Brain microvascular endothelial cell (primary cell): ENCODE measurements around the gene RNF151.
A peak's percentile ranks its signal among the peaks of the same experiment; 100 is the strongest.

Experiments used
- DNase-seq: peaks from one replicate; pipeline ENCODE4 v3.0.0-alpha.2; 2020
- H3K27ac ChIP-seq: fragments of 250-450 bp; sonication (Bioruptor Pico); 2 replicates; pipeline ENCODE4 v1.5.1; 2020; ENCODE audit warnings: mild to moderate bottlenecking, moderate library complexity
- H3K27me3 ChIP-seq: fragments of 250-450 bp; sonication (Bioruptor Pico); replicated peaks from 2 replicates; pipeline ENCODE4 v1.5.1; 2020; ENCODE audit warnings: mild to moderate bottlenecking
- H3K36me3 ChIP-seq: fragments of 250-450 bp; sonication (Bioruptor Pico); replicated peaks from 2 replicates; pipeline ENCODE4 v1.5.1; 2020; ENCODE audit warnings: mild to moderate bottlenecking
- H3K4me3 ChIP-seq: 2 replicates; pipeline ENCODE4 v1.5.1; 2011; ENCODE audit warnings: low read depth, mild to moderate bottlenecking, control low read depth, low read length, moderate library complexity
- CTCF ChIP-seq: IDR thresholded peaks from 2 replicates; pipeline ENCODE4 v1.5.1; 2011; ENCODE audit warnings: low read depth, mild to moderate bottlenecking, moderate library complexity, low read length, control low read depth, inconsistent platforms; ENCODE audit errors: missing control alignments
- in situ Hi-C: cut with HindIII; loops from 2 replicates; pipeline ENCODE4 v1.10.0; 2017; ENCODE audit warnings: low sequenced_read_pairs, low pct_ligation_motif_present

Gene RNF151

GRCh38 chr16:1980770-1981087 lies 14.1 kb downstream of the RNF151 start:
- Histone ChIP-seq H3K4me3 (no peak overlapping the region), H3K27ac (no peak overlapping the region), H3K27me3 (peaks cover 34% of the 10 kb centered on the region), H3K36me3 (peaks cover 33% of the 10 kb centered on the region)
- no peak for DNase-seq
- in situ Hi-C loops = no loop called here
- no peak for TF ChIP-seq CTCF

GRCh38 chr16:1981398-1981836 lies 14.8 kb downstream of the RNF151 start, which contains the start of gene NOXO1:
Gene NOXO1, minus strand, starts transcription at chr16:1981469. Its CDS starts 290 bp downstream, at chr16:1981179.
- TF ChIP-seq CTCF = no peak
- H3K27me3 ChIP-seq = peaks cover 34% of the 10 kb centered on the region
- DNase-seq = no peak

GRCh38 chr16:1982013-1982433 lies 15.4 kb downstream of the RNF151 start:
- DNase-seq = no peak
- Histone ChIP-seq H3K27ac (no peak overlapping the region), H3K4me3 (no peak overlapping the region), H3K27me3 (peaks cover 34% of the 10 kb centered on the region), H3K36me3 (peaks cover 32% of the 10 kb centered on the region)
- in situ Hi-C loops = no loop called here
- TF ChIP-seq CTCF = no peak

More at GRCh38 chr16:1981398-1981836, 14.8 kb downstream of the RNF151 start, which contains the start of gene NOXO1:
- in situ Hi-C loops = no loop called here
- peaks cover 33% of the 10 kb centered on the region for H3K36me3 ChIP-seq
- H3K4me3 ChIP-seq = no peak within 1 kb of the TSS
- H3K27ac ChIP-seq = no peak within 1 kb of the TSS

- peak; percentile 36 for TF ChIP-seq CTCF
- Histone ChIP-seq H3K4me3 (peak overlapping the region; percentile 72), H3K27me3 (peaks cover 34% of the 10 kb centered on the region), H3K27ac (no peak overlapping the region), H3K36me3 (peaks cover 24% of the 10 kb centered on the region)
- no peak for DNase-seq
- in situ Hi-C loops = no loop called here
Observed at GRCh38 chr16:1982991-1983543, 16.4 kb downstream of the RNF151 start.

- peaks cover 17% of the 10 kb centered on the region for H3K36me3 ChIP-seq
- TF ChIP-seq CTCF = peak; percentile 35
- peaks cover 35% of the 10 kb centered on the region for H3K27me3 ChIP-seq
- in situ Hi-C loops = no loop called here
- peak within 1 kb of the TSS; percentile 72 for H3K4me3 ChIP-seq
- DNase-seq = peak; percentile 82
- peak within 1 kb of the TSS; percentile 58 for H3K27ac ChIP-seq
Observed at GRCh38 chr16:1983544-1984346, 17.1 kb downstream of the RNF151 start, which contains the start of gene GFER. Gene GFER, plus strand, starts transcription at chr16:1984193. Its CDS starts 26 bp downstream, at chr16:1984219.
